Kidney glomerular epithelial cell (primary cell): ENCODE data around the gene CLDN4.
"Not testable (repeated sequence)": the region's sequence is repeated elsewhere in the genome, so short reads cannot be mapped to it uniquely, and the experiment has no call there.

Source experiments
- DNase-seq: peaks from one replicate; lab custom pipeline; 2025; lab: John Stamatoyannopoulos, UW

CLDN4 gene

GRCh38 chr7:73830681-73831583 is at the start of gene CLDN4:
TSS of gene CLDN4 (plus strand) at chr7:73830996. CDS start at chr7:73831202, 206 bp downstream.
- no peak for DNase-seq

- no peak for DNase-seq
Measured at GRCh38 chr7:73786588-73786987, 44.2 kb upstream of the CLDN4 start.

GRCh38 chr7:73787786-73788048 is 43.1 kb upstream of the CLDN4 start:
- DNase-seq: not testable (repeated sequence)

GRCh38 chr7:73789051-73789450 is 41.7 kb upstream of the CLDN4 start:
- no peak for DNase-seq

GRCh38 chr7:73791170-73791690 is 39.6 kb upstream of the CLDN4 start:
- DNase-seq: not testable (repeated sequence)

GRCh38 chr7:73795188-73795587 is 35.6 kb upstream of the CLDN4 start:
- DNase-seq: not testable (repeated sequence)

- not testable (repeated sequence) for DNase-seq
Measured at GRCh38 chr7:73796656-73797055, 34.1 kb upstream of the CLDN4 start.

- not testable (repeated sequence) for DNase-seq
Measured at GRCh38 chr7:73797176-73797575, 33.6 kb upstream of the CLDN4 start.

GRCh38 chr7:73799282-73800141 is 31.3 kb upstream of the CLDN4 start:
- DNase-seq: no peak

- DNase-seq: no peak
Measured at GRCh38 chr7:73801577-73801976, 29.2 kb upstream of the CLDN4 start.

- no peak for DNase-seq
Measured at GRCh38 chr7:73802459-73802858, 28.3 kb upstream of the CLDN4 start.

GRCh38 chr7:73809467-73809951 is 21.3 kb upstream of the CLDN4 start:
- DNase-seq: no peak

GRCh38 chr7:73810998-73811360 is 19.8 kb upstream of the CLDN4 start:
- DNase-seq: no peak

GRCh38 chr7:73811760-73812168 is 19.0 kb upstream of the CLDN4 start:
- peak; percentile 68 for DNase-seq

GRCh38 chr7:73812996-73813395 is 17.8 kb upstream of the CLDN4 start:
- no peak for DNase-seq

- DNase-seq: no peak
Measured at GRCh38 chr7:73815436-73815835, 15.4 kb upstream of the CLDN4 start.

GRCh38 chr7:73817121-73817520 is 13.7 kb upstream of the CLDN4 start:
- DNase-seq: no peak

GRCh38 chr7:73820013-73820412 is 10.8 kb upstream of the CLDN4 start:
- DNase-seq: no peak

GRCh38 chr7:73821597-73822285 is 9.1 kb upstream of the CLDN4 start:
- DNase-seq: not testable (repeated sequence)

- peak; percentile 97 for DNase-seq
Measured at GRCh38 chr7:73822319-73823173, 8.2 kb upstream of the CLDN4 start.

- DNase-seq: peak; percentile 18
Measured at GRCh38 chr7:73823257-73823656, 7.5 kb upstream of the CLDN4 start.
